PFSK-1 (cell line): ENCODE results near the gene AVP.

Source experiments
- FOXP2 ChIP-seq: optimal IDR thresholded peaks from 2 replicates; pipeline ENCODE3; 2011; ENCODE audit warnings: borderline replicate concordance, control low read depth, inconsistent platforms; ENCODE audit not compliant: insufficient read depth; ENCODE audit errors: extremely low read length, extremely low read depth
- POLR2AphosphoS5 ChIP-seq: IDR thresholded peaks from 2 replicates; pipeline ENCODE4 v1.6.1; 2012; ENCODE audit warnings: low read depth, mild to moderate bottlenecking, control low read depth, low read length, moderate library complexity
- REST ChIP-seq, 2 experiments: IDR thresholded peaks; 2 replicates each; pipeline versions ENCODE4 v1.6.1 to v1.8.0; 2011 to 2012; ENCODE audit warnings: low read depth in 2 of 2, low read length in 2 of 2, control low read depth in 1 of 2, inconsistent platforms in 1 of 2, mild to moderate bottlenecking in 1 of 2, moderate library complexity in 1 of 2; ENCODE audit not compliant: insufficient read depth in 1 of 2
- SIN3A ChIP-seq: IDR thresholded peaks from 2 replicates; pipeline ENCODE4 v1.6.1; 2012; ENCODE audit warnings: mild to moderate bottlenecking, low read length, moderate library complexity, borderline replicate concordance; ENCODE audit not compliant: insufficient read depth
- TAF1 ChIP-seq: IDR thresholded peaks from 2 replicates; pipeline ENCODE4 v1.6.1; 2012; ENCODE audit warnings: low read length, control low read depth, borderline replicate concordance; ENCODE audit not compliant: insufficient read depth

AVP gene

GRCh38 chr20:3128275-3128984 lies 43.9 kb upstream of the AVP start:
- TF ChIP-seq TAF1 (no peak), REST (IDR thresholded peaks at IDR 0.05; ENCODE audit: insufficient read depth in 1 of 2, low read depth in 2 of 2, low read length in 2 of 2) (no peak), POLR2AphosphoS5 (no peak), SIN3A (no peak), FOXP2 (no peak)

GRCh38 chr20:3126527-3126859 lies 42.0 kb upstream of the AVP start:
- TF ChIP-seq TAF1, result no peak
- TF ChIP-seq REST (IDR thresholded peaks at IDR 0.05; ENCODE audit: insufficient read depth in 1 of 2, low read depth in 2 of 2, low read length in 2 of 2), result no peak
- no peak for TF ChIP-seq FOXP2
- TF ChIP-seq SIN3A, result no peak
- no peak for TF ChIP-seq POLR2AphosphoS5

GRCh38 chr20:3123542-3123941 lies 39.0 kb upstream of the AVP start:
- TF ChIP-seq FOXP2, result no peak
- no peak for TF ChIP-seq POLR2AphosphoS5
- TF ChIP-seq REST (IDR thresholded peaks at IDR 0.05; ENCODE audit: insufficient read depth in 1 of 2, low read depth in 2 of 2, low read length in 2 of 2), result no peak

GRCh38 chr20:3121955-3122610 lies 37.6 kb upstream of the AVP start:
- no peak for TF ChIP-seq FOXP2
- TF ChIP-seq TAF1, result no peak
- no peak for TF ChIP-seq SIN3A
- TF ChIP-seq REST (IDR thresholded peaks at IDR 0.05; ENCODE audit: insufficient read depth in 1 of 2, low read depth in 2 of 2, low read length in 2 of 2), result no peak
- TF ChIP-seq POLR2AphosphoS5, result no peak

- no peak for TF ChIP-seq SIN3A
- no peak for TF ChIP-seq POLR2AphosphoS5
- TF ChIP-seq REST (IDR thresholded peaks at IDR 0.05; ENCODE audit: insufficient read depth in 1 of 2, low read depth in 2 of 2, low read length in 2 of 2), result no peak
- no peak for TF ChIP-seq FOXP2
- no peak for TF ChIP-seq TAF1
These were observed 36.9 kb upstream of the AVP start for GRCh38 chr20:3121271-3121911.
